ENCODE results near the gene HMGB2. TPM values are rescaled to one million over a fixed set of nuclear protein-coding genes. Genes with fewer than 3 reads are reported as not detected.

Gene HMGB2
- total RNA-seq, 1 donor from 2014 or later: 35.2 TPM

DNA sequence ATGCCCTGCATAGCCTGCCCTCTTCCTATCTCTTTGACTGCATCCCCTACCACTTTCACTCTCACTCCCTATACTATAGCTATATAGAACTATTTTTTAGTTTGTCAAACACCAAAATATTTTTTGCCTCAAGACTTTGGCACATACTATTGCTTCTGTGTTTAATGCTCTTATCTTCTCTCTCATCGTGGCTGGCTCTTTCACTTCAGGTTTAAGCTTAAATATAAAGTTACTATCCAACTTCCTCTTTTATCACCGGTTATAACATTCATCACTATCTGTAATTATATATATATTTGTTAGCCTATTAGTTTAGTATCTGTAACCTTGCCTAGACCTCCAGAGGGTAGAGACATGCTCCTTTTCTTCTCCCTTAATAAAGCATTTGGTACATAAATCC is 11.5 kb upstream of the HMGB2 start:
- intact Hi-C loops (cut with DNase I): no loop called here
- DNase-seq (no peak), ATAC-seq (ENCODE audit: poor library complexity) (no peak)

DNA sequence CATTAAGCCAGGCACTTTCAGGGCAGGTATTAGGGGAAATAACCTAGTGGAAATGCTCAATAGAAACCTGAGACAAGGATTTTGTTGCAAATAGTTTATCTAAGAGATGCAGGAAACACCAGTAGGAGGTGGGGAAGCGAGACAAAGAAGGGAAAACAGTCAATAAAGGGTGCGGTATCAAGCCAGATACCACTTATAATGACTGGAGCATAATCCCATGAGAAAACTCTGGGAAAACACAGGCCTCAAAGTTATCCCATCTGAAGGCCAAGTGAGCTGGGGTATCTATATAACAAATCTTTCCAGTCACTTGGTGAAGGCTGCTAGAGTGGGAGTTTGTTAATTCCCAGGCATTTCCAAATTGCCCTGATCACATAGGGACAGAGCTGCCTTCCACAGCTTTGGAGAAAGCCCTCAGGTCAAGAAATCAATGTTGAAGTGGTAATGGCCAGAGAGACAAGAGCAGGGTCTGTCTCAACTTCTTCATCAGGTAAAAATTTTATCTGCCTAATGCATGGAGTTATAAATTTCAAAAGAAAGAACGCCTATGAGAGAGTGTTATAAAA is 9.8 kb upstream of the HMGB2 start:
- ATAC-seq (ENCODE audit: poor library complexity) (no peak), DNase-seq (no peak)
- intact Hi-C loops (cut with DNase I): no loop called here

DNA sequence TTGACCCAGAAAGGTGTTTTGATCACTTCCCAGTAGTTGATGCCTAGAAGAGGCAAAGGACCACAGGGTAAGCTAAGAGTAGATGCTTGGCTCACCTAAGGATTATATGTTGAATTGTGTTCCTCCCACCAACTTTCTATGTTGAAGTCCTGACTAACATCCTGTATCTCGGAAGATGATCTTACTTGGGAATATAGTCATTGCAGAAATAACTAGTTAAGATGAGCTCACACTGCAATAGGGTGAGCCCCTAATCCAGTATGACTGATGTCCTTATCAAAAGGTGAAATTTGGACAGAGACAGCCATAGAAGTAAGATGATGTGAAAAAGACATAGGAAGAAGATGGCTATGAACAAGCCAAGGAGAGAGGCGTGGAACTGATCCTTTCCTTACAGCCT is 3.3 kb upstream of the HMGB2 start:
- DNase-seq: no peak
- no peak for ATAC-seq (ENCODE audit: poor library complexity)
- intact Hi-C loops (cut with DNase I): no loop called here

DNA sequence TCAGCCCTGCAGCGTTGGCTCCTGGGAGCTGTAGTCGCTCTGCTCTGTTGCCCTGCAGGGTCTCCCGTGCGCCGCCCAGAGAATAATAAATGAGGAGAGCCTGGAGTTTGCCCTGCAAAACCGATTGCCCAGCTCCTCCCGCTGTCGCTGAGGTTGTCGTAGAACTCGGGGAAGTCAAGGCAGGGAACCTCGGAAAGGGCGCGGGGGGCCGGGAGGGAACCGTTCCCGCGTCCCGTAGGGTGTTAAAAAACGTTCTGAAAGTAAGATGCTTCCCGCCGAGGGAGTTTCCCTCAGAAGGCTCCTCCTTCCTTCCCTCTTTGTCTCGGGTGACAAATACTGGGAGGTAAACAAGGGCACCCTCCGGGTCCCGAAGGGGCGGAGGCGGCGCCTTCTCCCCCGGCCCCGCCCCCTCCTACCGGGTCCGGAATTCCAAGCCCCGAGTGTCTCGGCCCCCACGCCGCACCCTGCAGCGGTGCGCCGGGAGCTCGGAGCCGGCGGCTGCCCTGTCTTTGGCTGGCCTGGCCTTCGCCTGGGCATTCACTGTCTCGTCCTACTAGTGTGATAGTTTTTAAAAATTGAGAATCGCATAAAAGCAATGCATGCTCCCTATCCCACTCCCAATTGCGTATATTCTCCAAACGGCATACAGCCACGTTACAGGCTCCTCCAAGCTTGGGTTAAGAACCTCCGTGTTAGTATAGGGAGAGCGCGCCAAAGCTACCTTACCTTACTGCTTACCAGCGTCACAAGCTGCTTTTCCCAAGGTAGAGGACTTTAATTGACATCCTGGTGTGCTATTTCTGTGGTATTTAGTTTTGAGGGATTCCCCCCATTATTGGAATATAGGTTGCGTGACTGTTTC is 964 bp upstream of the HMGB2 start:
- intact Hi-C loops (cut with DNase I): loop anchor here (5.0 kb wide), 1 partner anchor 37 kb away; the partner anchor contains the start of gene SAP30
- DNase-seq (peak; percentile 73), ATAC-seq (ENCODE audit: poor library complexity) (peak; percentile 67)

DNA sequence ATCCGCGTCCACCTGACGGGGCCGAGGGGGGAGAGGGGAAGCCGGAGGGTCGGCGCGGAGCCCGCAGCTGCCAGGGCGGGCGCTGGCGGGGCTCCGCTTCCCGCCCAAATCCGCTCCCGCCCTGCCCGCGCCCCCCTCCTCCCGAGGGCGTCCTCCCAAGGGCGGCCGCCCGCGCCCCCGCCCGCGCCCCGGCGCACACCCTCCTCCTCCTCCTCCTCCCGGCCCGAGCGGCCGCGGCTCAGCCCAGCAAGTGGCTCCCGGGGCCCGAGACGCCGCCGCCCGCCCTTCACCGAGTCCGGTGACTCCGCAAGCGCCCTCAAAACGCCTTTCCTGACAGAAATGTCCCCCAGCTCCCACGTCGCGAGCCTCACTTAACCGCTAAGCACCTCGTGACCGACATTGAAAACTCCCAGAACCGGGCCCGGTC is 487 bp downstream of the HMGB2 start:
- DNase-seq (peak; percentile 77), ATAC-seq (ENCODE audit: poor library complexity) (peak; percentile 77)
- intact Hi-C loops (cut with DNase I): loop anchor here (5.0 kb wide), 1 partner anchor 39 kb away; the partner anchor contains the start of gene SAP30

DNA sequence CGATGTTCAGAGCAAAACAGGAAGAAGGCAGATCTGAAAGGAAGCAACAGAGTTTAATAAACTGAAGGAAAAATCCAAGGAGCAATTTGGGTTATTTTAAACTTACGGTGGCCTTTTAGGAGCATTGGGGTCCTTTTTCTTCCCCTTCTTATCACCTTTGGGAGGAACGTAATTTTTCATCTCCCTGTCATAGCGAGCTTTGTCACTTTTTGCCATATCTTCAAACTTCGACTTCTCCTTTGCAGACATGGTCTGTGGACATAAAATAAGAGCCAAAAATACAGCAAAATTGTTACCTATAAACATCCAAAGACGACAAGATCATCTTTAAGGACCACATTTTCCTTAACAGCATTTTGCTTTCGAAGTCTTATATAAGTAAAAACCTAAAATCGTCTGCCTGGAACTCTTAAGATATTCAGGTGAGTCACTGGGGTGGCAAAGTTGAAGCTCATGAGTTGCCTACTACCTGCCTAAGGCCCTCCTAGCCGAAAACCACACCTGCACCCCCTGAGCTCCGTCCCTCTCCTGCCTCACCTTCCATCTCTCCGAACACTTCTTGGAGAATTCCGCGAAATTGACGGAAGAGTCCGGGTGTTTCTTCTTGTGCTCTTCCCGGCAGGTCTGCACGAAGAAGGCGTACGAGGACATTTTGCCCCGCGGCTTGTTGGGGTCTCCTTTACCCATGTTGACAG is 1.0 kb downstream of the HMGB2 start:
- ATAC-seq (ENCODE audit: poor library complexity): no peak
- DNase-seq: no peak
- intact Hi-C loops (cut with DNase I): loop anchor here (5.0 kb wide), 1 partner anchor 39 kb away; the partner anchor contains the start of gene SAP30

DNA sequence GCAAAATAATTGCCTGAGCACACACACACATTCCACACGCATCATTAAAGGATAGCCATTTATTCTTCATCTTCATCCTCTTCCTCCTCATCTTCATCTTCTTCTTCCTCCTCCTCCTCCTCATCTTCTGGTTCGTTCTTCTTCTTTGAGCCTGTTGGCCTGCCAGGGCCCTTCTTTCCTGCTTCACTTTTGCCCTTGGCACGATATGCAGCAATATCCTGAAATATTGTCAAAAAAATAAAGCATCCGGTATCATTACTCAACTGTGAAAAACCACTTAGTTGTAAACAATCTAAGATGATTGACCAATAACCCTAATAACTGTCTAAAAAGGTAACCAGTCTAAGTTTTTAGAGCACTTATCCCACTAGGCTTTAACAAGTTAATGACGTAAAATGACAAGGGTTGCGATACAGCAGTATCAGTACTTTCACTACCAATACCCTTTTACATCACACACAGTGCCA is 2.1 kb downstream of the HMGB2 start:
- no peak for DNase-seq
- no peak for ATAC-seq (ENCODE audit: poor library complexity)
- intact Hi-C loops (cut with DNase I): loop anchor here (5.0 kb wide), 1 partner anchor 40 kb away; the partner anchor contains the start of gene SAP30

DNA sequence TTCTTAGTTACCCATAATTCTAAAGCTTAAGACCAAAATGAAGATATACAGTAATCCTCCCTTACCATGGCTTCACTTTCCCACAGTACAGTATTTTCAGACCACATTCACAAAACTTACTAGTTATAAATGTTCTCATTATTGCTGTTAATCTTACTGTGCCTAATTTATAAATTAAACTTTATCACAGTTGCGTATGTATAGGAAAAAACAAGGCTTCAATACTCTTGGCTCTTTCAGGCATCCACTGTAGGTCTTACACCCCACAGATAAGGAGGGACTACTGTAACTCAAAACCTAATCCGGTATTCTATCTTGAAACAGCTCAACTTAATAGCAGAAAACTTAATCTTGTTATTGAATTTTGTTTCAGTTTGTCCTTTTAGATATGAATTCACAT is 3.6 kb downstream of the HMGB2 start:
- DNase-seq (no peak), ATAC-seq (ENCODE audit: poor library complexity) (no peak)
- intact Hi-C loops (cut with DNase I): loop anchor here (5.0 kb wide), 1 partner anchor 42 kb away; the partner anchor contains the start of gene SAP30

DNA sequence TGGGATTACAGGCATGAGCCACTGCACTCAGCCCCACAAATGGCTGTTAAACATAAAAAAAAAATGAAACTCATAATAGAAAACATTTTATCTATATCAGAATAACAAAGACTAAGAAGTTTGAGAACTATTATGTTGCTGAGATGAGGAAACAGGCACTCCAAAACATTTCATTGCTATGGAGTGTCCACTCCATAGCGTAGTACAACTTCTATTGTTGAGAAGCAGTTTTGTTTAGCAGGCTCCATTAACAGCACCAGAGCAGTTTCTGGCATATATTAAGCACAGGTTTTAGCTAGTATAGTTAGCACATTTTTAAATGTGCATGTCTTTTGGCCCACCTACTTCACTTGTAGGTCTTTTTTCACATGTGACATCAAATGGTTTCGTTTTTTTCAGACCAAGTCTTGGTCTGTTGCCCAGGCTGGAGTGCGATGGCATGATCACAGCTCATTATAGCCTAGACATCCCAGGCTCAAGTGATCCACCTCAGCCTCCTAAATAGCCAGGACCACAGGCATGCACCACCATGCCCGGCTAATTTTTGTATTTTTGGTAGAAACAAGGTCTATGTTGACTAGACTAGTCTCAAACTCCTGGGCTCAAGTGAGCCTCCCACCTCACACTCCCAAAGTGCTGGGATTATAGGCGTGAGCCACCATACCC is 5.8 kb downstream of the HMGB2 start:
- ATAC-seq (ENCODE audit: poor library complexity) (no peak), DNase-seq (no peak)
- intact Hi-C loops (cut with DNase I): loop anchor here (10.0 kb wide), 1 partner anchor 166 kb away; no protein-coding TSS in a partner anchor

DNA sequence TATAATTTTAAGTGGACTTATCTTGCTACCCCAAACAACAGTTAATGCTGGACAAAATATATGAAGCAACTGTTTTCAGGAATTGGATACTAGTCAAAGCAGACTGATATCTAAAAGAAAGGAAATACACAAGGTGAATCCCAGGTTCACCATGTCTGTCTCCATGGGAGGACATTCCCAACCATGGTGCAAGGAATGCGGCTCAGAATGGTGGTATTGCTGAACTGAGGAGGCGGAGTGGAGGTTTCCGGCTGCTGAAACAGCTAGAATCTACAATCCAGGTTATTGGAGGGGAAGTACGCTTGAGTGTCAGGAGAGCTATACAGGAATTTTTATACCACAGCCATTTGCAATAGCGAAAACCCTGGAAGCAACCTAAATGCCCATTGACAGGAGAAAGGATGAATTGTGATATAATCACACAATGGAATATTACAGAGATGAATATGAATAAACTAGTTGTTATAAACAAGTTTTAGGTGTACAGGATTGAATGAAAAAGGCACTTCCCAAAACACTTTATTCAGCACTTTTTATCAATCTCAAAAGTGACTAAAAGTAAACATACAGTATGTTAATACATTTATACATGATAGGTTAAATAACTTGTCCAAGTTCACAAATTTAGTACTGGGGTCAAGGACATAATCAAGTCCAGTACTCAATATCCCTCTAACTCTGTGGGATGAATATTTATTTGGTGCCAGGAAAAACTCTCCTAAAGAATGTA is 9.0 kb downstream of the HMGB2 start:
- no peak for ATAC-seq (ENCODE audit: poor library complexity)
- DNase-seq: no peak
- intact Hi-C loops (cut with DNase I): loop anchor here (10.0 kb wide), 1 partner anchor 170 kb away; no protein-coding TSS in a partner anchor

DNA sequence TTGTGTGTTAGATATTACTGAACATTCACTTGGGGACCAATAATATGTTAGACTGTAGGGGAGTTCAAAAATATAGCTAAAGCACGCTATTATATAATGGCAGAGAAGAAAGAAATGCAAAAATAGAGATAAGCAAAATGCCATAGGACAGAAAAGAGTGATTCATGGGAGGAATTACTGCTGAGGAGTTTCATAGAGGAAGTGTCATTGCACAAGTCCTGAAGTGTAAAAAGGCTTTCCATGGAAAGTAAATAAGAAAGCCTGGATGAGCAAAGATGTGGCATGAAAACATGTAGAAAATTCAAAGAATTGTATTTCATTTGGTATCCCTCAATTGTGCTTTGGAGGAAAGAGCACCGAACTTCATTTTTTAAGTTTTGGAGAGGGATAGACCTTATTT is 14.5 kb downstream of the HMGB2 start:
- ATAC-seq (ENCODE audit: poor library complexity) (no peak), DNase-seq (no peak)
- intact Hi-C loops (cut with DNase I): loop anchor here (2.0 to 10.0 kb wide), 2 partner anchors 97 to 175 kb away; no protein-coding TSS in a partner anchor

DNA sequence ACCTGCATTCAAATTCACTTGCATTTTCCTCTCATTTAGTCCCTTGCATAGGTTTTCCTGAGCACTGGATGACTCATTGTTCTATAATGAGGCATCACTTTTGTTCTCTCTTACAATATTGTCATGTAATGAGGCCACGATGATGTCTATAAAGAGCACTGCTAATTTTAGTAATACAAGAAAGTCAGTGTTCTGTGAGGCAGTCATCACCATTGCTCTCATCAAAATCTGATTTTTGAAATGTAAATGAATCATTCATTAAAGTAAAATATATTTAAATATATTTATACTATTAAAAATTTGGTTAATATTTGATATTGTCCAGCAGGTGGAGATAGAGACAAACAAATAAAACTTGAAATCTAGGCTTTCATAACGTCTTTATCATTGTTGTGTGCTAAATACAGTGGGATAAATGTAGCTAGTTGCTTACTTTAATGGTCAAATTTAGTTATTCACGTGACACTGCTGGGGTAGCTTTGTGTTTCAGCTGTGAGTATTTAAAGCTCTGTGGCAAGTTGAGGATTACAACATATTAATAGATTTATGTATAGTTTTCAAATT is 15.4 kb downstream of the HMGB2 start:
- intact Hi-C loops (cut with DNase I): loop anchor here (2.0 kb wide), 1 partner anchor 98 kb away; no protein-coding TSS in a partner anchor
- DNase-seq (no peak), ATAC-seq (ENCODE audit: poor library complexity) (peak; percentile 69)

DNA sequence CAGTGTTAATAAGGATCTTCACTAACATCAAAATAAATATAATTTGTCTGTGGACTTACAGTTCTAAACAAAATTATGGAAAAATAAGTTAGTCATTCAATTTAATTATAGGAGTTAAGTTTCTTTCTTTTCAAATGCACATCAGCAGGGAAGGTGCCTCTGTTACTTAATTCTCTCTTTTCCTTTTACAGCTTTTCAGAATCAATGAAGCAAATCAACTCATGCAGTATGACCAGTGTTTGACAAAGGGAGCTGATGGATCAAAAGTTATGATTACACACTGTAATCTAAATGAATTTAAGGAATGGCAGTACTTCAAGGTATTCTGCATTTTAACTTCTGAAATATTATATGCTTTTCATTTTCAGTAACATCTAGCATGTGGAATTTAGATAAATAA is 15.9 kb downstream of the HMGB2 start:
- ATAC-seq (ENCODE audit: poor library complexity): no peak
- intact Hi-C loops (cut with DNase I): loop anchor here (2.0 kb wide), 1 partner anchor 99 kb away; no protein-coding TSS in a partner anchor
- DNase-seq: no peak

DNA sequence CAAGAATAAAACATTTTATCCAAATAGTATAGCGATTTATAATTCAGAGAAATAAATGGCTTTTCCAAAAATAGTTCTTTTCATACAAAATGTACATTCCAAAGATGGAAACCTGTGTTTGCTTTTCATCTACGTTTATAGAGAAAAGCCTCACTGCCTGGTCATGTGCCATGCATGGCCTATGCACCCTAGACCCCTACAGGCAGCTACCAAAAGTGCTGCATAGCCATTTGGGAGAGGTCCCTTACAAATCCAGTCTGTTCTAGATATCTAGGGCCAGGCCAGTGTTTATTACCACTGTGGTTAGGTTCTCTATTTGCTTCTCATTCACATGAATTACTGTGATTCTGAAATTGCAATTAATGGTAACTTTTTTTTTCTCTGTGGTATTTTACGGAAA is 17.2 kb downstream of the HMGB2 start:
- no peak for DNase-seq
- intact Hi-C loops (cut with DNase I): no loop called here
- ATAC-seq (ENCODE audit: poor library complexity): no peak

DNA sequence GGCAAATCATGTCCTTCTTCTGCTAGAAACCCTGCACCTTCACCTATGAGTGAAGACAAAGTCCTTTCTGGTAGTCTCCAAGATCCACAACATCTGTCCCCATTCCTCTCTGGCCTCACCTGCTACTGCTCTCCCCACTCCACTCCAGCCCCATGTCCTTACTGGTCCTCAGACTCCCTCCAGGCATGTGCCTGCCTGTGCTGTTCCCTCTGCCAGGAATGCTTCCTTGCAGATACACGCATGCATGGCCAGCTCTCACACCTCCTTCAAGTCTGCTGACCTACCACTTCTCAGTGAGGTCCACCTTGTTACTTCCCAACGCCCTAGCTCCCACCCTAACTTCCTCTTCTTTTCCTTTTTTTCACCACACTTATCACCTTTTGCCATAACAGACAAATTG is 18.1 kb downstream of the HMGB2 start:
- ATAC-seq (ENCODE audit: poor library complexity): no peak
- intact Hi-C loops (cut with DNase I): no loop called here
- no peak for DNase-seq

DNA sequence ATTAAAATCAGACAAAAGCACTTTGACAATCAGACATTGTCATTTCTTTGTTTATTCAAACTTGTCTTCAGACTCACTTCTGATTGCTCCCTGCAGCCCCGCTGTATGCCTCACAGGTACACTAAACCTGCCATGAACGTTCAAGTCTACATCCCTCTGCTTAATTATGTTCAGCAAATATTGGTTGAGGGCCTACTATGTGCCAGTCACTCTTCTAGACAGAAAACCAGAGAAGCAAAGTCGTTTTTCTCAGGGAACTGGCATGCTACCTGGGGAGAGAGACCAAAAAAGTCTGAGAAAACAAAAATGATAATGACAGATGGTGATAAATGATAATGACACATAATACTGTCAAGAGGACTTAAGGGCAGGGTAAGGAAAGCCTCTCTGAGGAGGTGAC is 19.4 kb downstream of the HMGB2 start:
- intact Hi-C loops (cut with DNase I): no loop called here
- no peak for ATAC-seq (ENCODE audit: poor library complexity)

DNA sequence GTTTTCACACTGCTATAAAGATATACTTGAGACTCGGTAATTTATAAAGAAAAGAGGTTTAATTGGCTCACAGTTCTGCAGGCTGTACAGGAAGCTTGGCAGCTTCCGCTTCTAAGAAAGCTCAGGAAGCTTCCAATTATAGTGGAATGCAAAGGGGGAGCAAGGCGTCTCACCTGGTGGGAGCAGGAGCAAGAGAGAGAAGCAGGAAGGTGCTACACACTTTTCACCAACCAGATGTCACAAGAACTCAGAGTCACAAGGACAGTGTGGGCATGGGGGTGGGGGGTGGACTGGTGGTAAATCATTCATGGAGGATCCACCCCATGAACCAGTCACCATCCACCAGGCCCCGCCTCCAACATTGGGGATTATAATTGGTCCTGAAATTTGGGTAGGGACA is 22.8 kb downstream of the HMGB2 start:
- intact Hi-C loops (cut with DNase I): no loop called here
- ATAC-seq (ENCODE audit: poor library complexity): no peak

More for the DNA sequence above, 19.4 kb downstream of the HMGB2 start:
- DNase-seq: no peak

DNA sequence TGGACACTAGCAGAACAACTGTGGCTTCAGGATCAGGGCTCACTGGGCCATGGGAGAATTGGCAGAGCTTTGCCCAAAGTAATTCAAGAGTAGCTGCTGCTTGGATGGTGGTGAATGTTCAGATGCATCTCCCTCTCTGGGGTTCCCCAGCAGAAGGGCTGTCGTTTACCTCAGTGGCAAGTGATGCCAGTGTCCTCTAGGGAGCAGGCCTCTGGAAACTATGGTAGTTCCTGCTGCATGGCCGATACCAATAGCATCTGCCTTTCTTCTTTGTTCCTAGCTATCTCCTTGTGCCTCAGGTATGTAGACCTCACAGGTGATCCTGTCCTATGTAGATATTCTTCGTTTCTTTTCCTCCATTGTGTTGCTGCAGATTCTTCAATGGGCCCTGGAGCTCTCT is 26.4 kb downstream of the HMGB2 start:
- intact Hi-C loops (cut with DNase I): no loop called here
- DNase-seq (no peak), ATAC-seq (ENCODE audit: poor library complexity) (no peak)

More for the DNA sequence above, 22.8 kb downstream of the HMGB2 start:
- DNase-seq: no peak
